Panc1 (cell line): ENCODE measurements around the gene INPP5B. TPM values are rescaled to one million over a fixed set of nuclear protein-coding genes. Genes with fewer than 3 reads are reported as not detected.

Experiments
- ATAC-seq: fragments of 200-7000 bp; cut with Tn5 transposase; 2 replicates; pipeline ENCODE4 v1.9.1; 2020; ENCODE audit warnings: mild to moderate bottlenecking, moderate library complexity
- BruUV-seq: library from RNA; stranded (reverse); fragments of 400-500 nt; replicated peaks from 2 replicates; lab custom pipeline; 2021; lab: Mats Ljungman, UMichigan
- CTCF ChIA-PET: fragments of 300-600 bp; sonication (Branson Sonifier 250); formaldehyde crosslinking; loops from one replicate; lab custom pipeline; 2022; ENCODE audit warnings: antibody characterized with exemption; lab: Charles Lee
- POLR2A ChIA-PET: fragments of 300-600 bp; sonication (Branson Sonifier 250); formaldehyde crosslinking; loops from one replicate; lab custom pipeline; 2022; ENCODE audit warnings: antibody characterized with exemption; lab: Charles Lee
- DNase-seq: peaks from one replicate; pipeline ENCODE4 v3.0.0-alpha.2; 2010; ENCODE audit warnings: low read depth, low spot score
- H3K27ac ChIP-seq: 2 replicates; pipeline ENCODE4 v1.5.1; 2011; ENCODE audit warnings: mild to moderate bottlenecking, low read length, inconsistent platforms
- H3K27me3 ChIP-seq: fragments of 200-500 bp; sonication (Bioruptor generic); 2 replicates; pipeline ENCODE4 v1.6.0; 2014; ENCODE audit warnings: low read length, inconsistent platforms; ENCODE audit not compliant: control insufficient read depth, insufficient read depth
- H3K36me3 ChIP-seq: fragments of 200-500 bp; sonication (Bioruptor generic); 2 replicates; pipeline ENCODE4 v1.5.1; 2014; ENCODE audit warnings: inconsistent platforms, mild to moderate bottlenecking, low read length, moderate library complexity; ENCODE audit not compliant: control insufficient read depth, insufficient read depth
- H3K4me1 ChIP-seq: 2 replicates; pipeline ENCODE4 v1.5.1; 2011; ENCODE audit warnings: inconsistent platforms, mild to moderate bottlenecking, low read length, moderate library complexity; ENCODE audit not compliant: control insufficient read depth, insufficient read depth
- H3K4me3 ChIP-seq, 2 experiments: 2 replicates each; pipeline ENCODE4 v1.5.1; 2011 to 2012; ENCODE audit warnings: low read depth in 2 of 2, low read length in 2 of 2, mild to moderate bottlenecking in 2 of 2, inconsistent platforms in 1 of 2, moderate library complexity in 1 of 2
- H3K9me3 ChIP-seq: fragments of 200-500 bp; sonication (Bioruptor generic); 2 replicates; pipeline ENCODE4 v1.5.1; 2014; ENCODE audit warnings: low read depth, mild to moderate bottlenecking, inconsistent platforms, low read length, moderate library complexity; ENCODE audit not compliant: control insufficient read depth, insufficient read depth
- POLR2AphosphoS5 ChIP-seq: IDR thresholded peaks from 2 replicates; pipeline ENCODE4 v1.6.1; 2012; ENCODE audit warnings: mild to moderate bottlenecking, low read depth, low read length, moderate library complexity
- REST ChIP-seq, 2 experiments: IDR thresholded peaks; 2 replicates each; pipeline ENCODE4 v1.6.1; 2011 to 2012; ENCODE audit warnings: low read depth in 2 of 2, control low read depth in 1 of 2, low read length in 1 of 2, mild to moderate bottlenecking in 1 of 2, moderate library complexity in 1 of 2; ENCODE audit not compliant: insufficient read depth in 1 of 2
- SIN3A ChIP-seq: IDR thresholded peaks from 2 replicates; pipeline ENCODE4 v1.6.1; 2012; ENCODE audit warnings: low read depth, mild to moderate bottlenecking, low read length, moderate library complexity, borderline replicate concordance; ENCODE audit not compliant: insufficient read depth
- TCF7L2 ChIP-seq: IDR thresholded peaks from 2 replicates; pipeline ENCODE4 v1.6.1; 2011; ENCODE audit warnings: mild to moderate bottlenecking, low read depth, low read length, inconsistent platforms
- in situ Hi-C: cut with HindIII; loops from 2 replicates; pipeline ENCODE4 v1.10.0; 2016; ENCODE audit warnings: low sequenced_read_pairs, low pct_unique_long_range_greater_than_20kb
- intact Hi-C: fragments of 100-400 bp; cut with micrococcal nuclease; formaldehyde crosslinking; loops from one replicate; pipeline ENCODE4 v1.10.0; 2022; ENCODE audit not compliant: unreplicated experiment
- total RNA-seq: library from RNA; stranded (reverse); gene quantifications from one replicate; pipeline ENCODE4 v1.2.1, GENCODE V29; 2021; ENCODE audit not compliant: unreplicated experiment
- TF ChIP-seq, protein P1 (sequence below): fragments of 450-650 bp; IDR thresholded peaks from 2 replicates; pipeline ENCODE4 v1.5.1; 2017; ENCODE audit warnings: mild to moderate bottlenecking

The INPP5B gene
- total RNA-seq, 1 experiment from 2014 or later: 17.7 TPM

GRCh38 chr1:37868466-37868865, 78.4 kb downstream of the INPP5B start:
- Histone ChIP-seq H3K4me3 (no peak overlapping the region), H3K27ac (no peak overlapping the region), H3K36me3 (peaks cover 4% of the 10 kb centered on the region; the same call in 1 of the 2 replicates), H3K27me3 (no peaks in the 10 kb centered on the region), H3K9me3 (no peaks in the 10 kb centered on the region), H3K4me1 (no peaks in the 10 kb centered on the region)
- BruUV-seq: no TSS peak
- no peak for ATAC-seq
- in situ Hi-C loops: no loop called here
- TF ChIP-seq SIN3A: no peak
- TF ChIP-seq REST (IDR thresholded peaks at IDR 0.05; ENCODE audit: insufficient read depth in 1 of 2, low read depth in 2 of 2, low read length in 1 of 2): no peak
- TF ChIP-seq, protein P1, sequence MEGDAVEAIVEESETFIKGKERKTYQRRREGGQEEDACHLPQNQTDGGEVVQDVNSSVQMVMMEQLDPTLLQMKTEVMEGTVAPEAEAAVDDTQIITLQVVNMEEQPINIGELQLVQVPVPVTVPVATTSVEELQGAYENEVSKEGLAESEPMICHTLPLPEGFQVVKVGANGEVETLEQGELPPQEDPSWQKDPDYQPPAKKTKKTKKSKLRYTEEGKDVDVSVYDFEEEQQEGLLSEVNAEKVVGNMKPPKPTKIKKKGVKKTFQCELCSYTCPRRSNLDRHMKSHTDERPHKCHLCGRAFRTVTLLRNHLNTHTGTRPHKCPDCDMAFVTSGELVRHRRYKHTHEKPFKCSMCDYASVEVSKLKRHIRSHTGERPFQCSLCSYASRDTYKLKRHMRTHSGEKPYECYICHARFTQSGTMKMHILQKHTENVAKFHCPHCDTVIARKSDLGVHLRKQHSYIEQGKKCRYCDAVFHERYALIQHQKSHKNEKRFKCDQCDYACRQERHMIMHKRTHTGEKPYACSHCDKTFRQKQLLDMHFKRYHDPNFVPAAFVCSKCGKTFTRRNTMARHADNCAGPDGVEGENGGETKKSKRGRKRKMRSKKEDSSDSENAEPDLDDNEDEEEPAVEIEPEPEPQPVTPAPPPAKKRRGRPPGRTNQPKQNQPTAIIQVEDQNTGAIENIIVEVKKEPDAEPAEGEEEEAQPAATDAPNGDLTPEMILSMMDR: no peak
- TF ChIP-seq POLR2AphosphoS5: no peak
- no peak for TF ChIP-seq TCF7L2
- ChIA-PET POLR2A (no interaction called here), CTCF (no interaction called here)
- no peak for DNase-seq
- intact Hi-C loops: no loop called here

- no TSS peak for BruUV-seq
- in situ Hi-C loops (no loop called here), intact Hi-C loops (no loop called here)
- CTCF ChIA-PET: no interaction called here
- ATAC-seq (no peak), DNase-seq (no peak)
- Histone ChIP-seq H3K27me3 (no peaks in the 10 kb centered on the region), H3K9me3 (no peaks in the 10 kb centered on the region), H3K4me1 (no peaks in the 10 kb centered on the region), H3K36me3 (no peaks in the 10 kb centered on the region; the same call in 1 of the 2 replicates), H3K4me3 (no peak overlapping the region), H3K27ac (no peak overlapping the region)
- POLR2A ChIA-PET: no interaction called here
- TF ChIP-seq, protein P1: no peak
- TF ChIP-seq SIN3A (no peak), TCF7L2 (no peak), POLR2AphosphoS5 (no peak), REST (IDR thresholded peaks at IDR 0.05; ENCODE audit: insufficient read depth in 1 of 2, low read depth in 2 of 2, low read length in 1 of 2) (no peak)
Observed at GRCh38 chr1:37867784-37868183, 79.1 kb downstream of the INPP5B start.
